Peyer's patch (tissue), 4 donors: Measurements from ENCODE around the gene GNAI1. TPM values are rescaled to one million over a fixed set of nuclear protein-coding genes. Genes with fewer than 3 reads are reported as not detected.

Experiments
- DNase-seq, 3 donors: peaks; one replicate each; pipeline ENCODE4 v3.0.0-alpha.2; 2017 to 2019
- H3K27ac ChIP-seq, 4 donors: fragments of 200-600 bp; sonication (generic); one replicate each; pipeline ENCODE4 v1.5.1; 2016 to 2019
- H3K27me3 ChIP-seq, 2 donors: fragments of 200-600 bp; sonication (generic); one replicate each; pipeline ENCODE4 v1.5.1; 2019
- H3K36me3 ChIP-seq, 3 donors: fragments of 200-600 bp; sonication (generic); one replicate each; pipeline ENCODE4 v1.5.1; 2016 to 2019
- H3K4me1 ChIP-seq, 4 donors: fragments of 200-600 bp; sonication (generic); one replicate each; pipeline ENCODE4 v1.5.1; 2016 to 2019
- H3K4me3 ChIP-seq, 4 donors: fragments of 200-600 bp; sonication (generic); 1 replicate in 3 of 4; 2 replicates in 1 of 4; pipeline ENCODE4 v1.5.1; 2016 to 2019; ENCODE audit warnings: mild to moderate bottlenecking in 1 of 4
- H3K9me3 ChIP-seq, 4 donors: fragments of 200-600 bp; sonication (generic); one replicate each; pipeline ENCODE4 v1.5.1; 2016 to 2019; ENCODE audit warnings: mild to moderate bottlenecking in 1 of 4
- POLR2A ChIP-seq, 2 donors: fragments of 450-650 bp; IDR thresholded peaks; one replicate each; pipeline ENCODE4 v1.5.1; 2017; ENCODE audit warnings: antibody characterized with exemption in 2 of 2, mild to moderate bottlenecking in 2 of 2, moderate library complexity in 2 of 2
- total RNA-seq, 4 donors: library from RNA; depleted of rRNA; stranded (reverse); fragments of >200 nt; gene quantifications; one replicate each; pipeline ENCODE4 v1.1.0, GENCODE V29; 2016
- TF ChIP-seq, protein P1 (sequence below), 6 experiments: fragments of 450-650 bp in 4 of 6; fragments of 200-600 bp in 2 of 6; sonication (generic) in 1 of 6; IDR thresholded peaks; one replicate each; pipeline ENCODE4 v1.5.1; 2017 to 2019; ENCODE audit warnings: antibody characterized with exemption in 6 of 6, mild to moderate bottlenecking in 3 of 6, moderate library complexity in 1 of 6

GNAI1 gene
- total RNA-seq, 4 donors from 2014 or later = 5.5 to 13.3 (median 8.1) TPM

- no peaks in the 10 kb centered on the region for H3K9me3 ChIP-seq
- no peak for TF ChIP-seq POLR2A (IDR thresholded peaks at IDR 0.05)
- TF ChIP-seq, protein P1, sequence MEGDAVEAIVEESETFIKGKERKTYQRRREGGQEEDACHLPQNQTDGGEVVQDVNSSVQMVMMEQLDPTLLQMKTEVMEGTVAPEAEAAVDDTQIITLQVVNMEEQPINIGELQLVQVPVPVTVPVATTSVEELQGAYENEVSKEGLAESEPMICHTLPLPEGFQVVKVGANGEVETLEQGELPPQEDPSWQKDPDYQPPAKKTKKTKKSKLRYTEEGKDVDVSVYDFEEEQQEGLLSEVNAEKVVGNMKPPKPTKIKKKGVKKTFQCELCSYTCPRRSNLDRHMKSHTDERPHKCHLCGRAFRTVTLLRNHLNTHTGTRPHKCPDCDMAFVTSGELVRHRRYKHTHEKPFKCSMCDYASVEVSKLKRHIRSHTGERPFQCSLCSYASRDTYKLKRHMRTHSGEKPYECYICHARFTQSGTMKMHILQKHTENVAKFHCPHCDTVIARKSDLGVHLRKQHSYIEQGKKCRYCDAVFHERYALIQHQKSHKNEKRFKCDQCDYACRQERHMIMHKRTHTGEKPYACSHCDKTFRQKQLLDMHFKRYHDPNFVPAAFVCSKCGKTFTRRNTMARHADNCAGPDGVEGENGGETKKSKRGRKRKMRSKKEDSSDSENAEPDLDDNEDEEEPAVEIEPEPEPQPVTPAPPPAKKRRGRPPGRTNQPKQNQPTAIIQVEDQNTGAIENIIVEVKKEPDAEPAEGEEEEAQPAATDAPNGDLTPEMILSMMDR (IDR thresholded peaks at IDR 0.05) = no peak
- no peaks in the 10 kb centered on the region for H3K36me3 ChIP-seq
- H3K27me3 ChIP-seq = no peaks in the 10 kb centered on the region
- no peaks in the 10 kb centered on the region for H3K4me1 ChIP-seq
- H3K4me3 ChIP-seq = no peak overlapping the region
- DNase-seq = no peak
- H3K27ac ChIP-seq = no peak overlapping the region
Measured at GRCh38 chr7:80255656-80256055, 121.0 kb downstream of the GNAI1 start.

GRCh38 chr7:80257756-80258155 is 123.1 kb downstream of the GNAI1 start:
- H3K27me3 ChIP-seq = no peaks in the 10 kb centered on the region
- TF ChIP-seq POLR2A (IDR thresholded peaks at IDR 0.05) = no peak
- TF ChIP-seq, protein P1 (IDR thresholded peaks at IDR 0.05) = no peak
- DNase-seq = no peak
- H3K27ac ChIP-seq = no peak overlapping the region
- H3K4me3 ChIP-seq = no peak overlapping the region
- H3K36me3 ChIP-seq = no peaks in the 10 kb centered on the region
- H3K9me3 ChIP-seq = no peaks in the 10 kb centered on the region
- H3K4me1 ChIP-seq = no peaks in the 10 kb centered on the region

- Histone ChIP-seq H3K27ac (no peak overlapping the region), H3K4me1 (no peaks in the 10 kb centered on the region), H3K36me3 (no peaks in the 10 kb centered on the region), H3K4me3 (no peak overlapping the region), H3K27me3 (no peaks in the 10 kb centered on the region), H3K9me3 (no peaks in the 10 kb centered on the region)
- no peak for DNase-seq
- no peak for TF ChIP-seq POLR2A (IDR thresholded peaks at IDR 0.05)
- TF ChIP-seq, protein P1 (IDR thresholded peaks at IDR 0.05) = no peak
Measured at GRCh38 chr7:80260606-80261005, 126.0 kb downstream of the GNAI1 start.

GRCh38 chr7:80263333-80263732 is 128.7 kb downstream of the GNAI1 start:
- no peaks in the 10 kb centered on the region for H3K27me3 ChIP-seq
- H3K9me3 ChIP-seq = no peaks in the 10 kb centered on the region
- no peaks in the 10 kb centered on the region for H3K4me1 ChIP-seq
- TF ChIP-seq, protein P1 (IDR thresholded peaks at IDR 0.05) = no peak
- TF ChIP-seq POLR2A (IDR thresholded peaks at IDR 0.05) = no peak
- H3K4me3 ChIP-seq = no peak overlapping the region
- H3K36me3 ChIP-seq = no peaks in the 10 kb centered on the region
- DNase-seq = no peak
- H3K27ac ChIP-seq = no peak overlapping the region

DNA sequence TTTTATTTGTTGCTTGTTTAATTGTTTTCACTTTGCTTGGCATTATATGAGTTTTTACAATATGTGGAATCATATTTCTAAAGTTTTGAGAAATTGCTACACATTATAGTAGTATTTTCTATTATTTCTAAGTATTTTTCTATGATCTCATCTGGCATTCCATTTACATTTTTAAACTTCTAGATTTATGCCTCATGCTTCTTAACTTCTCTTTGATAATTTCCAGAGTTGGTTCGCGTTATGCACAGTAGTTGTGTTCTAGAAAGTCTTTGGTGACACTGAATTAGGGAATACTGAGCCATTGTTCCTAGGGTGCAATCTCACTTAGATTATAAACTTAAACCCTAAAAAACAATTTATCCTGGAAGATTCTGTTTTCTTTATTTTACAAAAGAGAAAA is 129.2 kb downstream of the GNAI1 start:
- Histone ChIP-seq H3K4me3 (no peak overlapping the region), H3K27me3 (no peaks in the 10 kb centered on the region), H3K27ac (no peak overlapping the region), H3K4me1 (no peaks in the 10 kb centered on the region), H3K36me3 (no peaks in the 10 kb centered on the region), H3K9me3 (no peaks in the 10 kb centered on the region)
- TF ChIP-seq, protein P1 (IDR thresholded peaks at IDR 0.05) = no peak
- TF ChIP-seq POLR2A (IDR thresholded peaks at IDR 0.05) = no peak
- no peak for DNase-seq
